ENCODE results near the gene BAIAP2. TPM values are rescaled to one million over a fixed set of nuclear protein-coding genes. Genes with fewer than 3 reads are reported as not detected.
A peak's percentile ranks its signal among the peaks of the same experiment; 100 is the strongest.

Gene BAIAP2
- total and polyA plus RNA-seq, 4 experiments from 2014 or later: 2.1 to 7.2 (median 5.5) TPM

DNA sequence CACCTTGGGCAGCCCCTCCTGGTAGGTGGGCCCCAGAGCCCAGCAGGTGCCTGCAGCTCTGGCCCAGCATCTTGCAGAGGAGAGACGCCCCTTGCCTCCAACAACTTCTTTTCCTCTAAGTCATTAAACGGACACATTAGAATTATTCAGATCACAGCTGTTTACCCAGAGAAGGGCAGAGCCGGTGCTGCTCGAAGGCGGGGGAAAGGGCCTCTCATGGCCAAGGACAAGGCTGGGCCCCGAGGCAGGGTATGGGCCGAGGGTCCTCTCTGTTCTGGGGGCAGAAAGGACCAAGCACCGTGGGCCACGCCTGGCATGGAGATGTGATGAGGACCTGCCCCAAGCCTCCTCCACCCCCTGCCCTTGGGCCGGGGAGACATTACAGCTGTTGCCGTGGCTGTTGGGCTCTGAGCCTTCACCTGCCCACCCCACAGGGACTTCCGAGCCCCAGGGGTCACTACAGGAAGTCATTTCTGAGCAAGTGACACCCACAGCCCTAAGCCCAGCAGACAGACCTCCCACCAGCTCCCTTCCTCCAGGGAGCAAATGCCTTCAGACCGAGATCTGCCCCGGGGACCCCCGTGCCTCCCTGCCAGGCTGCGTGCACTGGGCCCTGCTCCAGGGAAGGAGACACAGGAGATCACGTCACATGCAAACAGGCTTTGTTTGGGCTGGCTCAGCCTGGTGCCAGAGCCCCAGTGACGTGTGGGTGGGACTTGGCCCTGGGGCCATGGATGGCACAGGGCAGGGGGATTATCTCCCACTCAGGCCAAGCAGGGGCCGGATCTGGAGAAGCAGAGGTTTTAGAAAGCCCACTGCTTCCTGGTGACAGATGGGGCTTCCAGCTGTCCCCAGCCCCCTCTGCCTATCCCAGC, 129.7 kb downstream of the BAIAP2 start:
- POLR2A ChIA-PET (ENCODE audit: partially characterized antibody): no interaction called here
- Histone ChIP-seq H3K9me3 (ENCODE audit: control insufficient read depth in 1 of 2, low read length in 2 of 2) (no peaks in the 10 kb centered on the region), H3K4me1 (ENCODE audit: insufficient read depth, low read length) (no peaks in the 10 kb centered on the region), H3K27me3 (ENCODE audit: insufficient read depth, low read length) (peaks cover 3% of the 10 kb centered on the region), H3K4me3 (ENCODE audit: low read length in 2 of 2) (no peak overlapping the region), H3K36me3 (ENCODE audit: insufficient read depth, low read length) (no peaks in the 10 kb centered on the region), H3K27ac (ENCODE audit: low read depth, low read length) (no peak overlapping the region)
- CTCF ChIA-PET (ENCODE audit: partially characterized antibody): no interaction called here
- Mint-ChIP-seq H3K9me3 (no peaks in the 10 kb centered on the region), H3K27ac (no peak overlapping the region), H3K36me3 (no peaks in the 10 kb centered on the region), H3K4me3 (peak overlapping the region in 4 of 8 donors; percentile 15 to 50 (median 16)), H3K27me3 (peaks cover 12% of the 10 kb centered on the region in 2 donors), H3K4me1 (peaks cover 0 to 3% (median under 1%) of the 10 kb centered on the region in 4 donors)
- intact Hi-C loops (cut with micrococcal nuclease): no loop called here
- DNase-seq: peak in 1 of 5 donors; percentile 13

DNA sequence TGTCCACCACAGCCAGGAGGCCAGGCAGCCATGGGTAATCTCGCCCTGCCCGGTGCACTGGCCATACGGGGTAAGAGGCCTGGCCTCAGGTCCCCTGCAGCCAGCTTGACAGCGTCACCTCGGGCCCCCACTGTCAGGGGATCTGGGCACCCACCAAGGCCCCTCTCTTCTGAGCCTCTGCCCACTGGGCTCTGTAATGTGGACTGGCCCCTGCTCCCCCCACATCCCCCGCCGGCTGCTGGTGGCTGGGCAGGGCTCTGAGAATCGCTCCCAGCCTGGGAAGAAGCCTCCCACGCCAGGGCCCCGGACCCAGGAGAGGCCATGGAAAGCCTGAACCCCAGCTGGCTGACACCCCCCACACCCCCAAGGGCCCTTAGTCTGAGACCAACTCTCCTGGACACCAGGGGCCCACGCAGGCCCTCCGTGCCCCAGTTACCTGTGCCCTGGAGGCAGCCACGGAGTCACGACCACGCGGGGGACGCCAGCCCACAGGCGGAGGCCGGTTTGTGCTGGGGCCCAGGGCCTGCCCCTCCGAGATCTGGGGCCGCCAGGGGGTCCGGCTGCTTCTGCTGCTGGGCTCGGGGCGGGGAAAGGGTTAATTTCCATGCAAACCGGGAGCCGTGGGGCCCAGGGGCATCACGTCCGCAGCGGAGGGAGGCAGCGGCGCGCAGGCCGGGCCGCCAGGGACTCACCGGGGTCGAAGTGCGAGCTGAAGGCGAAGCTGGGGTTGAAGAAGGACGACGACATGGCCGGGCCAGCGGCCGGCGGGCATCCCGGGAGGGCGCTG, 130.5 kb downstream of the BAIAP2 start, which contains the start of gene PVALEF:
Gene PVALEF, plus strand, starts transcription at position 262 of the 787 bp plus-strand sequence. CDS start 15,720 bp downstream, outside the sequence.
- ChIA-PET CTCF (ENCODE audit: partially characterized antibody) (no interaction called here), POLR2A (ENCODE audit: partially characterized antibody) (no interaction called here)
- Histone ChIP-seq H3K27ac (ENCODE audit: low read depth, low read length) (no peak within 1 kb of the TSS), H3K9me3 (ENCODE audit: control insufficient read depth in 1 of 2, low read length in 2 of 2) (no peaks in the 10 kb centered on the region), H3K27me3 (ENCODE audit: insufficient read depth, low read length) (peaks cover 3% of the 10 kb centered on the region), H3K4me1 (ENCODE audit: insufficient read depth, low read length) (no peaks in the 10 kb centered on the region), H3K36me3 (ENCODE audit: insufficient read depth, low read length) (no peaks in the 10 kb centered on the region), H3K4me3 (ENCODE audit: low read length in 2 of 2) (no peak within 1 kb of the TSS)
- peak within 1 kb of the TSS in 6 of 8 donors; percentile 15 to 63 (median 37) for H3K4me3 Mint-ChIP-seq
- no peak within 1 kb of the TSS for H3K27ac Mint-ChIP-seq
- H3K27me3 Mint-ChIP-seq: peaks cover 12% of the 10 kb centered on the region in 2 donors
- H3K36me3 Mint-ChIP-seq: no peaks in the 10 kb centered on the region
- peak in 1 of 5 donors; percentile 29 for DNase-seq
- H3K9me3 Mint-ChIP-seq: no peaks in the 10 kb centered on the region
- intact Hi-C loops (cut with micrococcal nuclease): no loop called here
- H3K4me1 Mint-ChIP-seq: peaks cover 0 to 3% (median under 1%) of the 10 kb centered on the region in 4 donors

DNA sequence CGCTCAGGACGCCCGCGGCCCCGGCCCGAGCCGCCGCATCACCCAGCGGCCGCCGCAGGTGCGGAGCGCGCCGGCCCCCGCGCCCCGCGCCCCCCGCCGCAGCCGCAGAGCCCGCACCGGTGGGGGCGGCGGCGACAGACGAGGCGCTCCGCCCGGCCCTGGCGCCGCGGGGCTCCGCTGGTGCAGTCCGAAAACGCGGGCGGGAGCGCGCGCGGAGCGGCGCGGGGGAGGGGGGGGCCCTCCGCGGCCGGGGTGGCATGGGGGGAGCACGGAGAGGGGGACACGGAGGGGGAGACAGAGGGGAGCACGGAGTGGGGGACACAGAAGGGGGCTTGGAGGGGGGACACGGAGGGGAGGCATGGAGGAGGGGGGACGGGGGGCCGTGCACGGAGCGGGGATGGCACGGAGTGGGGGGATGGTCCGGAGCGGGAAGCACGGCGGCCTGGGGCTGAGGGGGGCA, 131.1 kb downstream of the BAIAP2 start, which contains the start of gene AATK:
Gene AATK, minus strand, starts transcription at position 189 of the 460 bp plus-strand sequence. CDS start 229 bp downstream, outside the sequence.
- Mint-ChIP-seq H3K36me3 (no peaks in the 10 kb centered on the region), H3K27ac (no peak within 1 kb of the TSS), H3K4me3 (peak within 1 kb of the TSS in 5 of 8 donors; percentile 8 to 63 (median 31)), H3K27me3 (peaks cover 10 to 12% of the 10 kb centered on the region in 2 donors), H3K9me3 (no peaks in the 10 kb centered on the region), H3K4me1 (peaks cover 0 to 3% (median under 1%) of the 10 kb centered on the region in 4 donors)
- ChIA-PET CTCF (ENCODE audit: partially characterized antibody) (no interaction called here), POLR2A (ENCODE audit: partially characterized antibody) (no interaction called here)
- H3K9me3 ChIP-seq (ENCODE audit: control insufficient read depth in 1 of 2, low read length in 2 of 2): no peaks in the 10 kb centered on the region
- peaks cover 3% of the 10 kb centered on the region for H3K27me3 ChIP-seq (ENCODE audit: insufficient read depth, low read length)
- DNase-seq: no peak
- intact Hi-C loops (cut with micrococcal nuclease): no loop called here
- H3K4me1 ChIP-seq (ENCODE audit: insufficient read depth, low read length): no peaks in the 10 kb centered on the region
- H3K36me3 ChIP-seq (ENCODE audit: insufficient read depth, low read length): no peaks in the 10 kb centered on the region
- no peak within 1 kb of the TSS for H3K27ac ChIP-seq (ENCODE audit: low read depth, low read length)
- no peak within 1 kb of the TSS for H3K4me3 ChIP-seq (ENCODE audit: low read length in 2 of 2)

Small RNAs within 50 kb of the gene (microRNA-seq; reads per million reads assigned to microRNA genes)
- not detected for gene MIR1250 (ENCODE audit: borderline microRNAs expressed, borderline number of aligned reads, borderline replicate concordance)
- gene MIR3065 (ENCODE audit: borderline microRNAs expressed, borderline number of aligned reads, borderline replicate concordance): not detected
- not detected for gene MIR338 (ENCODE audit: borderline microRNAs expressed, borderline number of aligned reads, borderline replicate concordance)
- not detected for gene MIR657 (ENCODE audit: borderline microRNAs expressed, borderline number of aligned reads, borderline replicate concordance)

Other genes starting within 250 kb of the BAIAP2 start
- gene CHMP6, start 43.3 kb upstream of the BAIAP2 start, total RNA-seq: 10 to 100 TPM; 41.4 to 42.3 TPM
- gene CHMP6, start 43.3 kb upstream of the BAIAP2 start, polyA plus RNA-seq: 10 to 100 TPM; 36.7 to 48.7 TPM
- gene PVALEF, start 130.4 kb downstream of the BAIAP2 start, total RNA-seq: not detected
- gene PVALEF, start 130.4 kb downstream of the BAIAP2 start, polyA plus RNA-seq: not detected
- gene AATK, start 131.1 kb downstream of the BAIAP2 start, total RNA-seq: 1 to 10 TPM; 1.4 to 2.1 TPM
- under 1 TPM; 0.09 to 0.17 TPM for gene AATK, start 131.1 kb downstream of the BAIAP2 start, polyA plus RNA-seq
- gene CEP131, start 187.8 kb downstream of the BAIAP2 start, total RNA-seq: 10 to 100 TPM in 1 of 2 experiments, 1 to 10 TPM in 1; 9.6 to 10.5 TPM
- gene CEP131, start 187.8 kb downstream of the BAIAP2 start, polyA plus RNA-seq: 1 to 10 TPM; 1.7 to 3.8 TPM
- gene TEPSIN, start 203.9 kb downstream of the BAIAP2 start, total RNA-seq: 100 to 1,000 TPM; 111 to 126 TPM
- 1 to 10 TPM; 2.0 to 5.3 TPM for gene TEPSIN, start 203.9 kb downstream of the BAIAP2 start, polyA plus RNA-seq
- gene NDUFAF8, start 204.2 kb downstream of the BAIAP2 start, total RNA-seq: 10 to 100 TPM; 40.1 to 45.1 TPM
- gene NDUFAF8, start 204.2 kb downstream of the BAIAP2 start, polyA plus RNA-seq: 10 to 100 TPM; 64.5 to 78.6 TPM

All from CD4-positive, alpha-beta memory T cell (primary cell).